Endothelial cell of umbilical vein (primary cell): ENCODE results near the gene NUDT2.

Experiments
- EZH2 ChIP-seq: IDR thresholded peaks from 2 replicates; pipeline ENCODE4 v1.6.1; 2012; ENCODE audit warnings: borderline replicate concordance, low read depth, mild to moderate bottlenecking, moderate library complexity, low read length, inconsistent platforms; ENCODE audit not compliant: severe bottlenecking
- GATA2 ChIP-seq: IDR thresholded peaks from 2 replicates; pipeline ENCODE4 v1.7.0; 2011; ENCODE audit warnings: low read depth, mild to moderate bottlenecking, moderate library complexity, mixed read lengths, low read length; ENCODE audit not compliant: insufficient read length, insufficient read depth
- MYC ChIP-seq: IDR thresholded peaks from one replicate; pipeline ENCODE4 v1.6.1; 2011; ENCODE audit warnings: mild to moderate bottlenecking, low read depth, low read length
- POLR2A ChIP-seq: IDR thresholded peaks from 2 replicates; pipeline ENCODE4 v1.6.1; 2012; ENCODE audit warnings: low read depth, mild to moderate bottlenecking, control low read depth, low read length
- POLR2AphosphoS5 ChIP-seq: IDR thresholded peaks from 2 replicates; pipeline ENCODE4 v1.6.1; 2012; ENCODE audit warnings: low read depth, mild to moderate bottlenecking, control low read depth, low read length, moderate library complexity; ENCODE audit not compliant: insufficient read depth
- TF ChIP-seq, protein P1 (sequence below), 2 donors: IDR thresholded peaks; 1 replicate in 1 of 2; 2 replicates in 1 of 2; pipeline ENCODE4 v1.5.1; 2011; ENCODE audit warnings: low read length in 2 of 2, mild to moderate bottlenecking in 2 of 2, moderate library complexity in 2 of 2, control low read depth in 1 of 2, inconsistent platforms in 1 of 2, low read depth in 1 of 2; ENCODE audit not compliant: insufficient read depth in 1 of 2; ENCODE audit errors: extremely low read depth in 1 of 2
- TF ChIP-seq, protein P2 (sequence below): IDR thresholded peaks from 2 replicates; pipeline ENCODE4 v1.6.1; 2011; ENCODE audit not compliant: insufficient read depth, insufficient read length

DNA sequence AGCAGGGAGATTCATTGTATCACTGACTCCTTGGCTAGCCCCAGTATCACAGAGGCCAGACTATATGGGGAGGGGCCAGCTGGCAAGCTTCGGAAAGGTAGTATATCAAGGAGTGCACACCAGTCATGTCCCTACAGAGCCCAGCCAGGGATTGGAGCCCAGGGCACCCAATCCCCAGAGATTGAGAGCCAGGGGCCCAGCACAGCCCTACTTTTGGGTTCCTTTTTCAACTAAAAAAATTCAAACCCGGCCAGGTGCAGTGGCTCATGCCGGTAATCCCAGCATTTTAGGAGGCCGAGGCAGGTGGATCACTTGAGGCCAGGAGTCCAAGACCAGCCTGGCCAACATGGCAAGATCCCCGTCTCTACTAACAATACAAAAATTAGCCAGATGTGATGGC, 52.7 kb downstream of the NUDT2 start:
- TF ChIP-seq, protein P1, sequence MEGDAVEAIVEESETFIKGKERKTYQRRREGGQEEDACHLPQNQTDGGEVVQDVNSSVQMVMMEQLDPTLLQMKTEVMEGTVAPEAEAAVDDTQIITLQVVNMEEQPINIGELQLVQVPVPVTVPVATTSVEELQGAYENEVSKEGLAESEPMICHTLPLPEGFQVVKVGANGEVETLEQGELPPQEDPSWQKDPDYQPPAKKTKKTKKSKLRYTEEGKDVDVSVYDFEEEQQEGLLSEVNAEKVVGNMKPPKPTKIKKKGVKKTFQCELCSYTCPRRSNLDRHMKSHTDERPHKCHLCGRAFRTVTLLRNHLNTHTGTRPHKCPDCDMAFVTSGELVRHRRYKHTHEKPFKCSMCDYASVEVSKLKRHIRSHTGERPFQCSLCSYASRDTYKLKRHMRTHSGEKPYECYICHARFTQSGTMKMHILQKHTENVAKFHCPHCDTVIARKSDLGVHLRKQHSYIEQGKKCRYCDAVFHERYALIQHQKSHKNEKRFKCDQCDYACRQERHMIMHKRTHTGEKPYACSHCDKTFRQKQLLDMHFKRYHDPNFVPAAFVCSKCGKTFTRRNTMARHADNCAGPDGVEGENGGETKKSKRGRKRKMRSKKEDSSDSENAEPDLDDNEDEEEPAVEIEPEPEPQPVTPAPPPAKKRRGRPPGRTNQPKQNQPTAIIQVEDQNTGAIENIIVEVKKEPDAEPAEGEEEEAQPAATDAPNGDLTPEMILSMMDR (IDR thresholded peaks at IDR 0.05; ENCODE audit: extremely low read depth in 1 of 2, insufficient read depth in 1 of 2, low read depth in 1 of 2, low read length in 2 of 2): no peak
- TF ChIP-seq, protein P2, sequence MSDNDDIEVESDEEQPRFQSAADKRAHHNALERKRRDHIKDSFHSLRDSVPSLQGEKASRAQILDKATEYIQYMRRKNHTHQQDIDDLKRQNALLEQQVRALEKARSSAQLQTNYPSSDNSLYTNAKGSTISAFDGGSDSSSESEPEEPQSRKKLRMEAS: no peak
- no peak for TF ChIP-seq POLR2AphosphoS5
- TF ChIP-seq POLR2A: no peak
- no peak for TF ChIP-seq EZH2
- no peak for TF ChIP-seq GATA2
- TF ChIP-seq MYC: no peak
